GM21619 (cell line): Measurements from ENCODE around the gene MOGAT3.

Source experiments
- ATAC-seq: cut with Tn5 transposase; IDR thresholded peaks from one replicate; pipeline ENCODE4 v1.9.1; 2021; ENCODE audit not compliant: unreplicated experiment

The MOGAT3 gene

GRCh38 chr7:101200862-101201599 lies at the start of gene MOGAT3:
TSS of gene MOGAT3 (minus strand) at chr7:101201036. CDS start at chr7:101200854, 182 bp downstream.
- ATAC-seq, result no peak

DNA sequence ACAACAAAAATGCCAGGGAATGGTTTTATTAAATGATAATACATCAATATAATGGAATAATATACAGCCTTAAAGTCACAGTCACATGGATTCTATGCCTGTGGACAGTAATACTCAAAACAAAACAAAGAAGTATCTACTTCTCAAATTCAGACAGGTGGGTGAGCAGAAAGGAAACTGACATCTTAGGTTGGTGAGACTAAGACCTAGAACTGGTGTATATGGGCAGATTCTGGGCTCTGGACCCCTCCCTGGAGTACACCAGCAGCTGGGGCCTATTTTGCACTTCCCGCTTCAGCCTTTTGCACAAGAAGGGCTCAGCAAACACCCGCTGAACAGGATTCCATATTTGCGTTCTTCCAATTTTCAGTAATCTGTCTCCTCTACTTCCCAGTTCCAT lies 49.5 kb upstream of the MOGAT3 start:
- no peak for ATAC-seq

DNA sequence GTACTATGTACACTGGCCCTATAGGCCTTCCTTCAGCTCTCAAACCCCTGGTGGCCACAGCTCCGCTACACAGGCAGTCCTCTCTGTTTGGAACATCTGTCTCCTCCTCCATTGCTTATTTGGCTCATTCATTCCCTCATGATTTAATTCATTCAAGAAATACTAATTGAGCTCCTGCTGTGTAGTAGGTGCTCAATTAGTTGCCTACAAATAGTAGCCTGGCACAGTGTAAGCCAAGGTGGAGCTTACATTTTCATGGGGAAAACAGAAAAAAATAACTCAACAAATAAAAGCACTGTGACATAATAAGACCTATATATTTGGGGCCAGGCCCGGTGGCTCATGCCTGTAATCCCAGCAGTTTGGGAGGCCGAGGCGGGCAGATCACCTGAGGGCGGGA lies 47.4 kb upstream of the MOGAT3 start:
- no peak for ATAC-seq

DNA sequence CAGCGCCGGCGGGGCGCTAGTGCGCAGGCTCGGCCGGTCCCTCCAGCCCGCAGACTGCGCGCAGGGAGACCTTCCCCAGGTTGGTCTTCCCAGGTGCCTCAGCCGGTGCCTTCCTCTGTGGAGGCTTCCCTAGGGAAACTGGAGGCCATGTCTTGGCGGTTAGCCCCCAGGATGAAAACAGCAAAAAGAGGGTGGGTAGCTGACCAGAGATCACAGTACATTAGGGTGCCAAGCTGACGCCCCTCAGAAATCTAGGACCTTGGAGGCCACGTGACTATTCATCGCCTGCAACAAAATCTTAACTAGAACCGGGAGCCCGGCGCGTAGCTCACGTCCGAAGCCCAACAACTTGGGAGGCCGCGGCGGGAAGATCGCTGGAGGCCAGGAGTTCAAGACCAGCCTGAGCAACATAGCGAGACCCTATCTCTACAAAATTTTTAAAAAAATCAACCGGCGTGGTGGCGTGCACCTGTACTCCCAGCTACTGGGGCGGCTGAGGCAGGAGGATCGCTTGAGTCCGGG lies 44.4 kb upstream of the MOGAT3 start:
- no peak for ATAC-seq

GRCh38 chr7:101244375-101245146 lies 43.7 kb upstream of the MOGAT3 start, which contains the start of gene FIS1:
TSS of gene FIS1 (minus strand) at chr7:101245081. CDS start at chr7:101245004, 77 bp downstream.
- peak; percentile 86 for ATAC-seq

DNA sequence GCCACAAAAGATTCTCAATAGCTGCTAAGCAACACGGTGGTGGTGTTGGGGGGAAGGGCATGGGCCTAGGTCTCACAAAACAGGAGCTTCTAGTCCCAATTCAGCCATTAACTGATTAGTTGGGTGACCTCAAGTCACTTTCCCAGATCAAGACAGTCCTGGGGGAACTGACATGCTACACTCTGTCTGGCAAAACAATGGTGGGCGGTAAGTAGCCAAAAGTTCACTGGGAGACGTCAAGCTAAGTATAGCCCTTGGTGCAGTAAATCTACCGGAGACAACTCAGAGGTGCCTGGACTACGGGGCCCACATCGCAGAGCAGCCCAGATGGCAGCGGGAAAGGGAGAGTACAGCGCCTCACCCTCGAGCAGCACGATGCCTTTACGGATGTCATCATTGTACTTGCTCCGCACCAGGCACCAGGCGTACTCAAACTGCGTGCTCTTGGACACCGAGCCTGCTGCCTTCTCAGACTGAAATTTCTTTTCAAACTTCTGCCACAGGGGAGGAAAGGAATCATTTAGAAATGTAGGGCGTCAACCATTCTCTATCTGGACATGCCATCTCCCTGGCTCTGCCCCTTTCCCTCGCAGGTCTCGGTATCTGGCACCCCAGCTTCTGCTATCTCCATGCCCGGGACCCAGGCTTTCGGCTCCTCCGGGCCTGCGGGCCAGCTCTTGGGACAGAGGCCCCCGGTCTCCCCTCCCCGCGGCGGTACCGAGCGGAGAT lies 43.0 kb upstream of the MOGAT3 start:
- ATAC-seq, result no peak

- no peak for ATAC-seq
Measured at GRCh38 chr7:101241443-101242349, 40.9 kb upstream of the MOGAT3 start.

- ATAC-seq, result no peak
Measured at GRCh38 chr7:101241015-101241363, 40.2 kb upstream of the MOGAT3 start.

- no peak for ATAC-seq
Measured at GRCh38 chr7:101240226-101241014, 39.6 kb upstream of the MOGAT3 start.

- no peak for ATAC-seq
Measured at GRCh38 chr7:101239951-101240220, 39.0 kb upstream of the MOGAT3 start.

- ATAC-seq, result no peak
Measured at GRCh38 chr7:101239191-101239950, 38.5 kb upstream of the MOGAT3 start.

DNA sequence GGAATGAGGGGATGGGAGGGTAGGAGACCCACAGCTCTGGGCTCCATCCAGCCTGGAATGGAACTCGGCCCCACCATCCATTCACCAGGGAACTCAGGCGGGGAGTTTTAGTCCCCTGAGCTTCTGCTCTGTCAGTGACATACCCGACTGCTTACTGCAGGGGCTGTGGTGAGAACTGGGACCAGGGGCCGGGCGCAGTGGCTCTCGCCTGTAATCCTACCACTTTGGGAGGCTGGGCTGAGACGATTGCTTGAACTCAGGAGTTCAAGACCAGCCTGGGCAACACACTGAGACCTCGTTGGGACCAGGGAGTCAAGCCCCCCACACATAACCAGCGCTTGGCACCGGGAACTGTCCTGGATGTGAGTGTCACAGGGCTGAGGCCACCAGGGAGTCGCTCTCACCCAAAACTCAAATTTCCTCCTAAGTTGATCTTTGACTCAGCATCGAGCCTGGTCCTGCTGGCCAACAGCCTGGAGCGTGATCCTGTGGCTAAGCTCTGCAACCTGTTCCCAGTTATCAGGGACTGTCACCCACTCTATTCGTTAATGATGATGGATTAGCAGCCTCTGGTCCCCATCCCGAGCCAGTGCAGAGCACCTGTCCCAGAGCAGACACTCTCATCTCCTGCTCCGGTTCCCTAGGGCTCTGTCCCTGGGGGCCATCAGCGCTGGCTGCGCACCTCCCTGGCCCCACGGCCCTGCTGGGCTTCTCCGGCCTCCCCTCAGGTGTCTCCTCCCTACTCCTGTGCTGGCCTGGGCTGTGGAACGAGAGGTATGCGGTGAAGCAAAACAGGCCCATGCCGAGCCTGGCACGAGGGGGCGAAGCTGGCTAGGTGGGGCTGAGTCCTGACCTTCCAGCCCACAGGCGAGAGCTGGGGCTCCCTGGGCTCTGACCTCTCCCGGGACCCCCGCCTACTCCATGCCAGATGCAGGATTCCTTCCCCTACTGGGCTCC lies 37.7 kb upstream of the MOGAT3 start:
- ATAC-seq, result no peak

DNA sequence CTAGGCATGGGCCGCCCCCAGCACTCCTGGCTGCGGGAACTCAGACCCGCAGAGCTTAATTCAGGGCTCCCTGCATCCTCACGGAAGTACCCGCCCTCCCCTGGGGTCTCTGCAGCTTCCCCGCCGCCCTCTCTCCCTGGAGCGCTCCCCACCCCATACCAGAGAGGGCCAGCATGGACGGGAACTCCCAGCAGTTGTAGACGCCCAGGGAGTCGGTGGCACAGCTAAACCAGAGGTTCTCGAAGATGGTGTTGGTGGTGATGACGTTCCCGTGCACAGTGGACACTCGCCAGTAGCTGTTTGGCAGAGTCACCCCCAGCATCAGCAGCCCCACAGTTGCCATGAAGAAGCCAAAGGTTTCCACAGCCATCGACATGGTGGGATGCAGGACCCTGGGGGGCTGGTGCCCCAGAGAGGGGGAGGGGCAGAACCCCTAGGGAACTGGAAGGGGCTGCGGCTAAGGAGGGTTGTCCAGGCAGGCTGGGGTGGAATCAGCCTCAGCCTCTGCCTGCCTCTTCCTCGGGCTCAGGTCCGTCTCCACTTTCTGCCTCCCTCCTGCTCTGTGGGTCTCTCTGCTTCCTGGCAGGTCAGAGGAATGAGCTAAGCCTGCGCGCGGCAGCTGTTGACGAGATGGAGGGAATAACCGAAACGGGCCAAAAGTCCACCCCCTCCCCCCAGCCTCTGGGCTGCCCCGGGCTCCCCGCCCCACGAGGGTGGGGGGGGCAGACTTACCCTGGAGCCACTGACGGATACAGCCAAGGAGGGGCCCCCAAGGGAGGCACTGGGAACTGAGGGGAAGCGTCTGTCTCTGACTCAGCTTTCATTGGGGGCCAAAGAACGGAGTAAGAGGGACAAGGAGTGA lies 36.6 kb upstream of the MOGAT3 start, which contains the start of gene CLDN15:
TSS of gene CLDN15 (minus strand) at position 597 of the 862 bp plus-strand sequence. CDS start at position 376, 221 bp downstream.
- no peak for ATAC-seq

GRCh38 chr7:101236292-101236835 lies 35.5 kb upstream of the MOGAT3 start:
- no peak for ATAC-seq

- no peak for ATAC-seq
Measured at GRCh38 chr7:101235522-101235921, 34.7 kb upstream of the MOGAT3 start.

GRCh38 chr7:101235050-101235449 lies 34.2 kb upstream of the MOGAT3 start:
- no peak for ATAC-seq

DNA sequence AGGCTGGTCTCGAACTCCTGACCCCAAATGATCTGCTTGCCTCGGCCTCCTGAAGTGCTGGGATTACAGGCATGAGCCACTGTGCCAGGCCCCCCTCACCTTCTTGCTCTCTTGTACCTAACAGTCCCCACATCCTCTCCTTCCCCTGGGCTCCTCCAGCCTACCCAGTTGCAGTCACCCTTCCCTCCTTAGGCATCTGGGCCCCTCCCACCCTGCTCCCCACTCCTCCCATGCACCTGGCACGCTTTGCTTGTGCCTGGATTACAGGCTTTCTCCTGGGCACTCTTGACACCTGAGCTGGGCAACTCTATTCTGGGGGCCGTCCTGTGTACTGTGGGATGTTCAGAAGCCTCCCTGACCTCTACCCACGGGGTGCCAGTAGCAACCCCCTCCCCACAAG lies 33.8 kb upstream of the MOGAT3 start:
- no peak for ATAC-seq
